Skeletal muscle satellite cell (primary cell): ENCODE results near the gene KLF16.
A peak's percentile ranks its signal among the peaks of the same experiment; 100 is the strongest.

Experiments used
- H3K27me3 ChIP-seq: 2 replicates; pipeline ENCODE4 v1.7.0; 2013; ENCODE audit warnings: low read length; ENCODE audit not compliant: control insufficient read depth, insufficient read depth
- H3K36me3 ChIP-seq: 2 replicates; pipeline ENCODE4 v1.7.0; 2013; ENCODE audit warnings: mild to moderate bottlenecking, control low read depth, low read length; ENCODE audit not compliant: insufficient read depth
- H3K4me1 ChIP-seq: 2 replicates; pipeline ENCODE4 v1.7.0; 2013; ENCODE audit warnings: low read length; ENCODE audit not compliant: control insufficient read depth, insufficient read depth
- H3K4me2 ChIP-seq: 2 replicates; pipeline ENCODE4 v1.7.0; 2013; ENCODE audit warnings: mild to moderate bottlenecking, low read length
- H3K4me3 ChIP-seq: 2 replicates; pipeline ENCODE4 v1.7.0; 2013; ENCODE audit warnings: low read length
- H3K9ac ChIP-seq: 2 replicates; pipeline ENCODE4 v1.7.0; 2013; ENCODE audit warnings: mild to moderate bottlenecking, low read depth, low read length, moderate library complexity
- H3K9me3 ChIP-seq: replicated peaks from 2 replicates; pipeline ENCODE4 v1.7.0; 2013; ENCODE audit warnings: mild to moderate bottlenecking, control low read depth, low read length

Gene KLF16

DNA sequence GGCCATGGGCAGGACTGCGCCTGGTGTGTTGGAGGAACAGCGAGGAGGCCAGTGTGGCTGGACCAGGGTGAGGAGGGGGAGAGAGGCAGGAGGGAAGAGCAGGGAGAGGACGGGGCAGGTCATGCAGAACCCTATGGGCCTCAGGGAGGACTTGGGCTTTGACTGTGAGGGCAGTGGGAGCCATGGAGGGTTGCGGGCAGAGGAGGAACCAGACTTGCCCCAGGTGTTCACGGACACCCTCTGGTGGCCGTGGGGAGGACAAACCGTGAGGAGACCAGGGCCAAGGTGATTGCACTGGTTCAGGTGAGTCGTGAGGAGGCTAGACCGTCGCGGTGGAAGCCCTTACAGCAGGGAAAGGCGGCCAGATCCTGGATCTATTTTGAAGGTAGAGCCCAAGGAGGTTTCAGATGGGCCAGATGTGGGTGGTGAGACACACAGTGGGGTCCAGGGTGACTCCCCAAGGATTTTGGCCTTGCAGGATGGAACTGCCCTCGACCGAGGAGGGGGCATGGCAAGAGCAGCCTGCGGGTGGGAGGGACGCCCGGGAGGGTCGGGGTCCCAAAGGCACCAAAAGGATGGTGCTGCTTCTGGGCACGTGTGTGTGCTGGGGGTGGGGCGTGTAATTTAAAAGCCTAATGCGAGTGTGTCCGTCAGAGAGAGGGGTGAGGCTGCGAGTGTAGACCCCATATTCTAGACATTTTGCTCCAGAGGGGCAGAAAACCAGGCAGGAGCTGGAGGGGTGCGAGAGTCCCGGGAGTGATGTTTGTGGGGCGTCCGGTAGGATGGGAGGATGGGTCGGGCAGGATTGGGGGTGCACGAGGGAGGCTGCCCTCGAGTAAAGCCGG is 12.3 kb downstream of the KLF16 start:
- peaks cover 33% of the 10 kb centered on the region for H3K4me1 ChIP-seq
- H3K27me3 ChIP-seq = no peaks in the 10 kb centered on the region
- H3K4me2 ChIP-seq = no peak overlapping the region
- no peaks in the 10 kb centered on the region for H3K9me3 ChIP-seq
- H3K9ac ChIP-seq = no peak overlapping the region
- H3K4me3 ChIP-seq = no peak overlapping the region
- peaks cover 2% of the 10 kb centered on the region for H3K36me3 ChIP-seq

DNA sequence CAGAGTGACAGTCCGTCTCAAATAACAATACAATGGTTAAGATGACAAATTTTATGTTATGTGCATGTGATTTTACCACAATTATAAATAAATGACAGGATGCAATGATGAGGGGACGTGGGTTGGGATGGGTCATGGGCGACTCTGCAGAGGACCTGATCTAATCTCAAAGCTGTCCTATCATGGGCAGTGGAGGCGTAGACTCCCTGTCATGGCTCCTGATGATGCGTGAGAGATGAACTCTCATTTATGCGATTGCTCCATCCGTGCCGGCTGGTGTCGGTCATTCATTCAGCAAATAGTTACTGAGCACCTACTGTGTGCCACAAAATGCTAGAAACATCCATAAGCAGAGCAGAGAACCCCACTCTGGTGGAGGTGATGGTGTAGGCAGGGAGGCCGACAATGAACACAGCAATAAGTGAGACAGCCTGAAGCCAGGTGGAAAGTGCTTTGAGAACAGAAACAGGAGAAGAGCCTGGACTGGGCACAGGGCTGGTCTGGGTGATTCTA is 13.4 kb downstream of the KLF16 start:
- no peak overlapping the region for H3K4me2 ChIP-seq
- peaks cover 11% of the 10 kb centered on the region for H3K36me3 ChIP-seq
- H3K9me3 ChIP-seq = no peaks in the 10 kb centered on the region
- peaks cover 27% of the 10 kb centered on the region for H3K4me1 ChIP-seq
- H3K27me3 ChIP-seq = no peaks in the 10 kb centered on the region
- H3K4me3 ChIP-seq = no peak overlapping the region
- H3K9ac ChIP-seq = no peak overlapping the region

DNA sequence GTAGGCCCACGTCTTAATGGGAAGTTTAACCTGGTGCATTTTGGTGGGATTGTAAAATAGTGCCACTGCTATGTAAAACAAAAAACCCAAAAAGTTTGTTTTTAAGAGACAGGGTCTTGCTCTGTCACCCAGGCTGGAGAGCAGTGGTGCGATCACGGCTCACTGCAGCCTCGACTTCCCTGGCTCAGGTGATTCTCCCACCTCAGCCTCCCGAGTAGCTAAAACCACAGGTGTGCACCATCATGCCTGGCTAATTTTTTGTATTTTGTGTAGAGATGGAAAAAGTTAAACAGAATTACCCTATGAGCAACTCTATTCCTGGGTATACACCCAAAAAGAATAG is 14.3 kb downstream of the KLF16 start:
- Histone ChIP-seq H3K36me3 (peaks cover 13% of the 10 kb centered on the region), H3K4me1 (peaks cover 25% of the 10 kb centered on the region), H3K4me3 (no peak overlapping the region), H3K9me3 (no peaks in the 10 kb centered on the region), H3K4me2 (no peak overlapping the region), H3K27me3 (no peaks in the 10 kb centered on the region), H3K9ac (no peak overlapping the region)

DNA sequence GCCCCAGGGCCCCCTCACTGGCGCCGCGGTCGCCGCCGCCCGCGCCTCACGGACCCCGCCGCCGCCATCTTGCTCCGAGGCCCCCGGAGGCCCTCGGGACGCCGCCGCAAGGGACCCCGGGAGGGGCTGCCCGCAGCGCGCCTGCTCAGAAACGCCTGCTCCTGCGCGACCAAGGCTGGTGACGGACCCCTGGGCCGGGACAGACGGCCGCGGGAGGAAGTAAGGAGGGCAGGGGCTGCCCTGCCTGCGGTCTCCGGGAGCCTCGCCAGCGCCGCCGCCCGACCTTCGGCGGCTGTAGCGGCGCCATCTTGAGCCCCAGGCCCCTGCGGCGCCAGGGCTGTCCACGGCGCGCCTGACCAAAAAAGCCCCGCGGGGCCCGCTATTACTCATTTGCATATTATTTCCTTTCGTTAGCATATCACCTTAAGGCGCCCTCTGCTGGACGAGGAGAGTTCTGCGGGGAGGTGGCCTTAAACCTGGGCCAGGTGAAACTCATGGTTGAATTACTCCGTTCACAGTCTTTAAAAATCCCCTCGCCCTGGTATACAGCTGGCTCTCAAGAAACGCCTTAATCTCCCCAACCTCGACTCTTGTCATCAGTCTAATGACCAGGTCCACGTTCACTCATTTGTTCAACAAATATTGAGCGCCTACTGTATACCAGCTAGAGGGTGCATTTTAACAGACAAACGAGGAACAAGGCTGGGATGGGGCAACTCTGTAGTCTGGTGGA is 14.8 kb downstream of the KLF16 start, which contains the start of gene REXO1:
Gene REXO1, minus strand, starts transcription at position 85 of the 733 bp plus-strand sequence. CDS start 125 bp downstream, outside the sequence.
- Histone ChIP-seq H3K9ac (peak within 1 kb of the TSS; percentile 98), H3K36me3 (peaks cover 18% of the 10 kb centered on the region), H3K4me3 (peak within 1 kb of the TSS; percentile 82), H3K9me3 (no peaks in the 10 kb centered on the region), H3K4me2 (peak within 1 kb of the TSS; percentile 97), H3K4me1 (peaks cover 23% of the 10 kb centered on the region), H3K27me3 (no peaks in the 10 kb centered on the region)

DNA sequence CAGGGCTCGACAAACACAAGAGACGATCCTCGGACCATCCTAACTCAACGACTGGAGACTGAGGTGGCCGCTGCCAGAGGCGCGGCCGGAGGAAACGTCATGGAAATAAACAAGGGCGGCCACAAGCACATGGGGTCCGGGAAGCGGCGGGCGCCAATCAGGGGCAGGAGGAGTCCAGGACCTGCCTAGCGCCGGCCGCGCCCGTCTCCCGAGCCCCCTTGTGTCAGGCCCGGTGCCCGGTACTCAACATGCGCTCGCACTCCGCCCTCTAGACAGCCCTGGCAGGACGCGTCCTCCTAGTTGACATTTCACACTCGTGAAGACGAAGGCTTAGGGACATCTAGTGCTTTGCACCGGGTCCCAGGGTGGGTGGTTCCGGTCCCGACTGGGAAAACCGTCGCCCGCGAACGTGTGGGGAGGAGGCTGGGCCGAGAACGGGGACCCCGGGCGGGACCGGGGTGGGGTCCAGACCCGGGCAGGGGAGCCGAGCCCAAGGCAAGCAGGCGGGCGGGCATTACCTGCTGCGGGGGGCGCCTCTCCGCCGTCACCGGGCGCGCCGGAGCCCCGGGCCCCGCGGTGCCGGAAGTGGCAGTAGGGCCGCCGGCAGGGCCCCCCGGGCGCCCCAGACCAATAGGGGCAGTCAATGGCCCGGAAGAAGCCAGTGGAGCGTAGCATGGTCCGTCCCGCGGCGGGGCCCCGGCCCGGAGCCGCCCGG is 15.5 kb downstream of the KLF16 start:
- H3K4me1 ChIP-seq = peaks cover 21% of the 10 kb centered on the region
- peak overlapping the region; percentile 82 for H3K4me3 ChIP-seq
- peaks cover 19% of the 10 kb centered on the region for H3K36me3 ChIP-seq

DNA sequence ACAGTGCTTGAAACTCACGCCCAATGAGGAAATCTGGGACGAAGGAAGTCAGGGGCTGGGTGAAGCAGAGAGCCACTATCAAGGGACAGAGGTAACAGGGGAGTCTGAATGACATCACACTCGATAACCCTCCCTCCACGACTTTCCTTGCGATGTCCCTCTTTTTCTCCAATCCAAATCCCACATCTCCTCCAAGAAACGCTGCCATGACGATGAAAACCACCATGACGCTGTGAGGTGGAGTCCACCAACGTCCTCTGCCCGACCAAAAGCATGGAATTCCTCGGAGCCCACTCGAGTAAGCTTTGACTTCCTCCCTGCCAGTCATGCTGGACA is 16.1 kb downstream of the KLF16 start:
- Histone ChIP-seq H3K9me3 (no peaks in the 10 kb centered on the region), H3K4me3 (peak overlapping the region; percentile 82), H3K4me2 (peak overlapping the region; percentile 97), H3K9ac (peak overlapping the region; percentile 98), H3K36me3 (peaks cover 19% of the 10 kb centered on the region), H3K4me1 (peaks cover 21% of the 10 kb centered on the region), H3K27me3 (no peaks in the 10 kb centered on the region)

More for the DNA sequence above, 15.5 kb downstream of the KLF16 start:
- Histone ChIP-seq H3K9ac (peak overlapping the region; percentile 98), H3K4me2 (peak overlapping the region; percentile 97), H3K27me3 (no peaks in the 10 kb centered on the region), H3K9me3 (no peaks in the 10 kb centered on the region)

DNA sequence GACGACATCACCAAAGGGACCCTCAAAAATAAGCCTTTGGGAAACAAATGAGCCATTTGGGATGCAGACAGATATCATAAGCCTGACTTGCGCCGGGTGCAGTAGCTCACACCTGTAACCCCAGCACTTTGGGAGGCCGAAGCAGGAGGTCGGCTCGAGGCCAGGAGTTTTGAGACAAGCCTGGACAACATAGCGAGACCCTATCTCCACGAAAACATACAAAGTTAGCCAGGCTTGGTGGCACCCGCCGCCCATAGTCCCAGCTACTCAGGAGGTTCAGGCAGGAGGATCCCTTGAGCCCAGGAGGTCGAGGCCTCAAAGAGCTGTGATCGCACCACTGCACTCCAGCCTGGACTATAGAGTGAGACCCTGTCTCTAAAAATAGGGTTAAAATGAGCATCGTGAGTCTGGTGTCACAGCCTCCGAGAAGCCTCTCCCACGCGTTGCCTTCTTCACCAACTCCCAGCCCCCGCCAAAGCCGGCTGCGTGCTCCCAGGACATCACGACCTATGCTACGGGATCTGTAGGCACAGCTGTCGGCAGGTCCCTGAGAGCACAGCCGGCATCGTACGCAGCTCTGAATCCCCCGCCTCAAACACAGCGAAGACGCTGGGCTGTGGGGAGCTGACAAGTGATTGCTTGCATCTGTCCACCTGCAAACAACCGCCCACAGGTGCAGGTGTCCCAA is 16.7 kb downstream of the KLF16 start:
- Histone ChIP-seq H3K4me2 (peak overlapping the region; percentile 97), H3K4me3 (peak overlapping the region; percentile 82), H3K9me3 (no peaks in the 10 kb centered on the region), H3K4me1 (peaks cover 21% of the 10 kb centered on the region), H3K36me3 (peaks cover 19% of the 10 kb centered on the region), H3K27me3 (no peaks in the 10 kb centered on the region), H3K9ac (peak overlapping the region; percentile 98)

DNA sequence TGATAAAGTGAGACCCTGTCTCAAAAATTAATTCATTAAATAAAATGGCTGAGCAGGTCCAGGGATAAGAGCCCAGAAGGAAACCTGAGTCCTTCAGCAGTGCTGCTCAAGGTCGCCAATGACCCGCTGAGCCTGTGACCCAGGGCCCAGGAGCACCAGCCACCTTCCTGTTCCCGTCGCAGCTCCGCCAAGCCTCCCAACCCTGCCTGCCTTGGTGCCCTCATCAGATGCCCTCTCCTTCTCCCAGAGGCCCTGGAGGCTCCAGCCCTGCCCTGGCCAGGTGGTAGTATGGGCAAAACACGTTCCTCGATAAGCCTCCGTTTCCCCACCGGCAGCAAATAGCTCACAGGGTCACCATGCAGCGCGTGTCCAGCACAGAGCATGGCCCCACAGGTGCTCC is 17.7 kb downstream of the KLF16 start:
- Histone ChIP-seq H3K4me3 (no peak overlapping the region), H3K36me3 (peaks cover 17% of the 10 kb centered on the region), H3K27me3 (no peaks in the 10 kb centered on the region), H3K9me3 (no peaks in the 10 kb centered on the region), H3K9ac (no peak overlapping the region), H3K4me2 (peak overlapping the region; percentile 40), H3K4me1 (peaks cover 21% of the 10 kb centered on the region)

DNA sequence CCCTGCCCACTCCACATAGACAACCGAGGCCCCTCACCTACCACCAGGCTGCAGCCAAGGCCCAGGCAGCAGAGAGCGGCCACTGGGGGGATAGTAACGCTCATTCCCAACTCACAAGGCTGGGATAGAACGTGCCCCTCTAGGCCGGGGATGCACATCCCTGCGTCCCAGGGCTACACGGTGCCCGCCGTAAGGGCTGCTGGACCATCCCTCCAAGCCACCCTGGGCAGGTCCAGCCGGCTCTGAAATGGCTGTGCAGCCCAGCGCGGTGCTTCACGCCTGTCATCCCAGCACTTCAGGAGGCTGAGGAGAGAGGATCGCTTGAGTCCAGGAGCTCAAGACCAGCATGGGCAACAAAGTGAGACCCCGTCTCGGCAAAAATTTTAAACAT is 18.3 kb downstream of the KLF16 start:
- peaks cover 21% of the 10 kb centered on the region for H3K4me1 ChIP-seq
- peaks cover 17% of the 10 kb centered on the region for H3K36me3 ChIP-seq
- peak overlapping the region; percentile 23 for H3K4me2 ChIP-seq
- H3K27me3 ChIP-seq = no peaks in the 10 kb centered on the region
- no peak overlapping the region for H3K9ac ChIP-seq
- H3K9me3 ChIP-seq = no peaks in the 10 kb centered on the region
- no peak overlapping the region for H3K4me3 ChIP-seq

DNA sequence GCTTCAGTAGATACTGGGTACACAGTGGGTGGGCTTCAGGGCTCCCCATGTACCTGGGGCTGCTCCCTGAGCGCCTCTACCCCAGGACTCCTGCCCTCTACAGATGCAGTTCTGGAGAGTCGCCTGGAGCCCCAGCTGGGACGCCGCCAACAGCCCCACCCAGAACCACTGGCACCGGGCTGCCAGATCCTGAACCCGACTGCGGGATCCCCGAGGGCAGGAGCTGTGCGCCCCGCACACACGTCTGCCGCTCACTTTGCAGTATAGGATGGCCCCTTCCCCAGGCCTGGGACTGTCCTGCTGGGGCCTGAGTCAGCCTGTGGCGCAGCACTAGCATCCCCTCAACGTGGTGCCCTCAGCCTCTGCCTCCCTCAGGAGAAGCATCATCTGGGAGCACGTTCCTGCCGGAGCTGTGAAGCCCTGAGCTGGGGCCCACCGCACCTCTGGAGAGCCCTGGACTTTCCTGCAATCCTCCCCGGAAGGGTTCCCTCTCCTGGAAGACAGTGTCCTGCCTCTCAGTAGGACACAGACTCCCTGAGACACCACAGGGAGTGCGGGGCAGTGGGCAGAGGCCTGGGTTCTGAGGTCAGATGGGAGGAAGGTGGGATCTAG is 18.8 kb downstream of the KLF16 start:
- Histone ChIP-seq H3K4me2 (peak overlapping the region; percentile 23), H3K4me3 (no peak overlapping the region), H3K36me3 (peaks cover 18% of the 10 kb centered on the region), H3K4me1 (peaks cover 21% of the 10 kb centered on the region), H3K9me3 (no peaks in the 10 kb centered on the region), H3K9ac (no peak overlapping the region), H3K27me3 (no peaks in the 10 kb centered on the region)
